ENCODE results near the gene RPTOR. TPM values are rescaled to one million over a fixed set of nuclear protein-coding genes. Genes with fewer than 3 reads are reported as not detected.

Gene RPTOR
- polyA plus RNA-seq, 1 donor from 2014 or later: 8.0 TPM

DNA sequence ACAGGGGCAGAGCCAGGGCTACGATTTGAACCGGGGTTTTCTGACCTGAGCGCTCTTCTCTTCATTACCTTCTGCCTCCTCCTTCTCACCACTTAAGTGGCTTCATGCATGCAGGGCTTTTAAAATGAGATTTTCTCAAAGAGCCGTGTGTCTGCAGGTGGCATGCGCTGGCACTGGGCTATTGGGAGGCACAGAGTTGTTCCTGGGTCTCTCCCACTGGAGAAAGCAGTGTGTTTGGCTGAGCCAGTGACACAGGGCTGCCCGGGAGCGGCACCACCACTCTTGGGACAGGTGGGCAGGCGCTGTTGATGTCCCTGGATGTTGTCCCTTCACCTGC lies 228.2 kb downstream of the RPTOR start:
- Histone ChIP-seq H3K27me3 (ENCODE audit: insufficient read depth, low read depth, low read length) (no peaks in the 10 kb centered on the region), H3K27ac (ENCODE audit: low read length) (no peak overlapping the region), H3K36me3 (ENCODE audit: insufficient read depth, low read length) (no peaks in the 10 kb centered on the region), H3K4me2 (ENCODE audit: low read length) (no peak overlapping the region), H3K4me3 (ENCODE audit: low read length) (no peak overlapping the region), H4K20me1 (ENCODE audit: insufficient read depth) (no peaks in the 10 kb centered on the region), H3K9me2 (ENCODE audit: insufficient read depth, low read length) (no peaks in the 10 kb centered on the region), H3K9me3 (ENCODE audit: low read length) (no peaks in the 10 kb centered on the region), H3K9ac (ENCODE audit: low read length) (no peak overlapping the region), H3K79me2 (replicated peaks; ENCODE audit: insufficient read depth, low read length) (no peaks in the 10 kb centered on the region), H2AFZ (ENCODE audit: low read depth, low read length) (no peak overlapping the region), H3F3A (ENCODE audit: insufficient read depth, low read length, poor library complexity, severe bottlenecking) (no peaks in the 10 kb centered on the region)
- TF ChIP-seq POLR2AphosphoS5 (IDR thresholded peaks at IDR 0.05) (no peak), RAD21 (conservative IDR thresholded peaks at IDR 0.05) (no peak), SMC3 (conservative IDR thresholded peaks at IDR 0.05; ENCODE audit: poor library complexity) (no peak), EZH2 (IDR thresholded peaks at IDR 0.05; ENCODE audit: borderline replicate concordance, insufficient read depth, low read length, poor library complexity, severe bottlenecking) (no peak), EP300 (conservative IDR thresholded peaks at IDR 0.05; ENCODE audit: poor library complexity, severe bottlenecking) (no peak), MXI1 (conservative IDR thresholded peaks at IDR 0.05; ENCODE audit: poor library complexity, severe bottlenecking) (no peak), TAF1 (IDR thresholded peaks at IDR 0.05; ENCODE audit: low read depth) (no peak), CTCF (IDR thresholded peaks at IDR 0.05; ENCODE audit: poor library complexity, severe bottlenecking) (no peak), REST (IDR thresholded peaks at IDR 0.05; ENCODE audit: borderline replicate concordance) (no peak)

DNA sequence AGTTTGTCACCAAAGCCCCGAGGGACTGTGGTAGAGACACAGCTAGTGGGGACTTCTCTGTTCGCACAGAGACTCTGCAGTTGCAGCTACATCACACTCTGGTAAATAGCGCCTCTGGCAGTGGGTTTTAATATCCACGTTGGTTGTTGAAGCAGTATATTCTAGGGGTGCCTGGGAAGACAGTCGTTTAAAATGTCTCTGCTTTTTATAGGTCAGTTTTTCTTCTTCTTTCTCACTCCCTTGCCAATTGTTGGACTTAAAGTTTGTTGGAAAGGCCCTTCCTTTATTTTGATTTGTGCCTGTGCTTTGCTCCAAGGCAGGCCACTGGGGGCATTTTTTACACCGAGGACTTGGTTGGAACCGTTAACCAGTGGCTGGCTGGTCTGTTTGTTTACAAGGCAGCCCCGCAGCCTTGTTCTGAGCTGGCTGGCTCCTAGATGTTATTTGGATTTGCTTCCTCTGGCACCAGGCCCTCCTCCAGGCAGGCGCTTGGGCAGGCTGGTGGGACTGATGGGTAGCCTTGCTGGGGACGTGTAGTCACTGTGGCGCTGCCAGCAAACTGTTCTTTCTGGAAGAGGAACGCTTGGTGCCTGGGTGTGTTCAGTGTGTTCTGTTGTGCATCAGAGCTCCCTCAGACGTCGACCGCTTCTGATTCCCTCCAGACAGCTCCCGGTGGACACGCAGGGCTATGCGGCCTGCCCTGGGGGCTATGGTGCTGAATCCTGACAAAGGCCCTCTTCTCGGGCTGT lies 228.8 kb downstream of the RPTOR start:
- no peaks in the 10 kb centered on the region for H3K36me3 ChIP-seq (ENCODE audit: insufficient read depth, low read length)
- H3K4me3 ChIP-seq (ENCODE audit: low read length): no peak overlapping the region
- no peaks in the 10 kb centered on the region for H3K9me3 ChIP-seq (ENCODE audit: low read length)
- no peaks in the 10 kb centered on the region for H3F3A ChIP-seq (ENCODE audit: insufficient read depth, low read length, poor library complexity, severe bottlenecking)
- H3K27ac ChIP-seq (ENCODE audit: low read length): no peak overlapping the region
- no peaks in the 10 kb centered on the region for H3K79me2 ChIP-seq (replicated peaks; ENCODE audit: insufficient read depth, low read length)
- H3K4me2 ChIP-seq (ENCODE audit: low read length): no peak overlapping the region
- no peak overlapping the region for H2AFZ ChIP-seq (ENCODE audit: low read depth, low read length)
- no peak overlapping the region for H3K9ac ChIP-seq (ENCODE audit: low read length)
- no peaks in the 10 kb centered on the region for H3K27me3 ChIP-seq (ENCODE audit: insufficient read depth, low read depth, low read length)
- TF ChIP-seq POLR2AphosphoS5 (IDR thresholded peaks at IDR 0.05) (no peak), REST (IDR thresholded peaks at IDR 0.05; ENCODE audit: borderline replicate concordance) (no peak), SMC3 (conservative IDR thresholded peaks at IDR 0.05; ENCODE audit: poor library complexity) (no peak), TAF1 (IDR thresholded peaks at IDR 0.05; ENCODE audit: low read depth) (no peak), EP300 (conservative IDR thresholded peaks at IDR 0.05; ENCODE audit: poor library complexity, severe bottlenecking) (no peak), MXI1 (conservative IDR thresholded peaks at IDR 0.05; ENCODE audit: poor library complexity, severe bottlenecking) (no peak), EZH2 (IDR thresholded peaks at IDR 0.05; ENCODE audit: borderline replicate concordance, insufficient read depth, low read length, poor library complexity, severe bottlenecking) (no peak), CTCF (IDR thresholded peaks at IDR 0.05; ENCODE audit: poor library complexity, severe bottlenecking) (no peak), RAD21 (conservative IDR thresholded peaks at IDR 0.05) (no peak)
- no peaks in the 10 kb centered on the region for H3K9me2 ChIP-seq (ENCODE audit: insufficient read depth, low read length)
- H4K20me1 ChIP-seq (ENCODE audit: insufficient read depth): no peaks in the 10 kb centered on the region
